Germinal center (tissue), 1 donor: Measurements from ENCODE around the gene ATXN1.
"Not testable (repeated sequence)": the region's sequence is repeated elsewhere in the genome, so short reads cannot be mapped to it uniquely, and the experiment has no call there.

Source experiments
- DNase-seq: peaks from one replicate; pipeline ENCODE4 v3.0.0; 2012; ENCODE audit warnings: mixed read lengths, low spot score

ATXN1 gene

GRCh38 chr6:16570946-16571345, 190.3 kb downstream of the ATXN1 start:
- DNase-seq: no peak

- no peak for DNase-seq
These were observed 191.1 kb downstream of the ATXN1 start for GRCh38 chr6:16570221-16570553.

GRCh38 chr6:16568128-16568527, 193.1 kb downstream of the ATXN1 start:
- DNase-seq: no peak

- no peak for DNase-seq
These were observed 194.2 kb downstream of the ATXN1 start for GRCh38 chr6:16567071-16567470.

GRCh38 chr6:16564436-16564835, 196.8 kb downstream of the ATXN1 start:
- DNase-seq: no peak

- DNase-seq: no peak
These were observed 197.5 kb downstream of the ATXN1 start for GRCh38 chr6:16563628-16564240.

- DNase-seq: no peak
These were observed 198.8 kb downstream of the ATXN1 start for GRCh38 chr6:16562498-16562897.

GRCh38 chr6:16559071-16559470, 202.2 kb downstream of the ATXN1 start:
- DNase-seq: no peak

- no peak for DNase-seq
These were observed 205.7 kb downstream of the ATXN1 start for GRCh38 chr6:16555550-16555949.

- DNase-seq: no peak
These were observed 207.7 kb downstream of the ATXN1 start for GRCh38 chr6:16553531-16553930.

- no peak for DNase-seq
These were observed 209.8 kb downstream of the ATXN1 start for GRCh38 chr6:16551466-16551865.

GRCh38 chr6:16548121-16548520, 213.1 kb downstream of the ATXN1 start:
- no peak for DNase-seq

GRCh38 chr6:16547587-16547986, 213.7 kb downstream of the ATXN1 start:
- no peak for DNase-seq

GRCh38 chr6:16546861-16547260, 214.4 kb downstream of the ATXN1 start:
- no peak for DNase-seq

GRCh38 chr6:16545382-16545781, 215.9 kb downstream of the ATXN1 start:
- DNase-seq: no peak

GRCh38 chr6:16544521-16544920, 216.7 kb downstream of the ATXN1 start:
- DNase-seq: no peak

- DNase-seq: no peak
These were observed 217.3 kb downstream of the ATXN1 start for GRCh38 chr6:16544006-16544405.

GRCh38 chr6:16543521-16543920, 217.7 kb downstream of the ATXN1 start:
- DNase-seq: no peak

- no peak for DNase-seq
These were observed 219.2 kb downstream of the ATXN1 start for GRCh38 chr6:16542070-16542469.

GRCh38 chr6:16540804-16541752, 220.2 kb downstream of the ATXN1 start:
- no peak for DNase-seq

- DNase-seq: not testable (repeated sequence)
These were observed 220.9 kb downstream of the ATXN1 start for GRCh38 chr6:16540383-16540782.

- no peak for DNase-seq
These were observed 222.0 kb downstream of the ATXN1 start for GRCh38 chr6:16539086-16539931.

- no peak for DNase-seq
These were observed 225.7 kb downstream of the ATXN1 start for GRCh38 chr6:16535564-16535963.
